RPMI8226 (cell line): ENCODE measurements around the gene TCF4.

ENCODE experiments used
- DNase-seq: peaks from one replicate; pipeline ENCODE4 v3.0.0-alpha.2; 2015

The TCF4 gene

GRCh38 chr18:55374741-55375140 lies 213.3 kb downstream of the TCF4 start:
- no peak for DNase-seq

DNA sequence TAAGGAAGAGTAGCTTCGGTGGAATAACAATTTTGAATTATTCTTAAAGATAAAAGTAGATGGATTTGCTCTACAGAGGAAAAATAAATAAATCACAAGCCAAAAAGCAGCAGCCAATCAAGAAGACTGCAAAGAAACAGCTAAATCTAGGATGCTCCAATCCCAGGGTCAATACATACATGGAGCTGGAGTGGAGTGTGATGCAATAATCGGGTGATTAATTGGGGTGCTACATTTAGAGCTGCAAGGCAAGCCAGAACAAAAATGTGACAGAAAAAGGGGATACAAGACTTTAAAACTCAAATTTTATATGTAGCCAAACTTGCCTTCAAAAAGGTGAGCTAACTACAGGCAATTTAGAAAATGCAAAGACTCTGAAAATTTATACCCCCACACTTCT lies 215.8 kb downstream of the TCF4 start:
- no peak for DNase-seq

GRCh38 chr18:55370936-55371335 lies 217.1 kb downstream of the TCF4 start:
- no peak for DNase-seq

DNA sequence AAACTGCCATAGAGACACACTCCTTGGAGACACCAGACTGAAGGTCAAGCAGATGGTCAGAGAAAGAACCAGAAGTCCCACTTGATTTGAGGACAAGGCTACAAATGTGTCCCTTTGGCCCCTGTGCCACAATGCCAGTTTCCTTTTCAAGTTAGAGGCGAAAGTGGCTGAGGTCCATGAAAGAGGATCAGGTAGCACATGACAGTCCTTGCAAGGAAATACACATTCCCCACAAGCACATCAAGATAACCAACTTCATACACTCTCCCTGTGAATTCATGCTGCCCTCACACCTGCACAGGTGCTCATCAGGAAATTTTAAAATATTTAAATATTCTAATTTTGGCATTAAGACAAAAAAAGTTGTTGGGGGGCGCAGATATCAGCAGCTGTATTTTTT lies 218.6 kb downstream of the TCF4 start:
- DNase-seq: no peak

DNA sequence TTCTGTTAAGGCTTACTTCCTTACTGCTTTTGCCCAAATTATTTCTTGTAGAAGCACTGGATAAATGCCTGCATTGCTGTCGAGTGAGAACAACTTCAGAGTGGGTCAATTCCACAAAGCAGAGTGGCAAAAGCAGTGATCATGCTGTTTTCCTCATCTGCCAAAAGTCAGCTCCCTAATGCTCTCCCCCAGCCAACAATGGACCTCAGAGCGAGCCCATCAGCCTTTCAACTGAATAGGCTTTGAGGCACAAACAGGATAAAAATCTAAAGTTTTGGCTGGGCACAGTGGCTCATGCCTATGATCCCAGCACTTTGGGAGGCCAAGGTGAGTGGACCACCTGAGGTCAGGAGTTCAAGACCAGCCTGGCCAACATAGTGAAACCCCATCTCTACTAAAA lies 222.7 kb downstream of the TCF4 start:
- DNase-seq: no peak

GRCh38 chr18:55362303-55362702 lies 225.7 kb downstream of the TCF4 start:
- DNase-seq: no peak

DNA sequence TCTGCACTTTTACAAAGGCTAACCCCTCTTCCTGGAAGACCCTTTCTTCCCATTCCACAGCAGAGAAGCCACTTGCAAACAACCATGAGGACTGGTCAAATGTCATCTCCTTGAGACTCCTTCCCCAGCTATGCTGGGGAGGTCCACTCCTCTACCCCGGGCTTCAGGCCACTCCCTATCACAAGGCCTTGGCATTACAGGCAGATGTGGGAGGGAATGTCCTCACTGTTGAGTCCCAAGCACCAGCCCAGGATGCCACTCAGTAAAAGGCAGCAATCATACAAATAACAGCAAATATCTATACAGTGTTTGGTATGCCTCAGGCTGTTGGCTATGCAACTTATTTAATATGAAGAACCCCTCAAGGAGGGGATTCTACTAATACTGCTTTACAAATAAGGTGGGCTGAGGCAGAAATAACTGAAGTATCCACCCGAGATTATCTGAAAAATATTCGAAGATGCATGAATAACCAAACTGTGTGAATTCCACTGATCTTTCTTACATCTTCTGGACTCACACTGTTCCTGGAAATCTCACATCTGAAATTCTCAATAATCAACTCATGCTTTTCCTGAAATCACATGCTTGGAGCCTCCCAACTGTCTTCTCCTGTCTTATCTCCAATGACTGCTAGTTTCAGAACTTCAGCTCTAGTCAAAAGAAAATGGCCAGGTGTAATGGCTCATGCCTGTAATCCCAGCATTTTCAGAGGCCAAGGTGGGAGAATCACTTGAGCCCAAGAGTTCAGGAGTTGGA lies 226.3 kb downstream of the TCF4 start:
- no peak for DNase-seq

DNA sequence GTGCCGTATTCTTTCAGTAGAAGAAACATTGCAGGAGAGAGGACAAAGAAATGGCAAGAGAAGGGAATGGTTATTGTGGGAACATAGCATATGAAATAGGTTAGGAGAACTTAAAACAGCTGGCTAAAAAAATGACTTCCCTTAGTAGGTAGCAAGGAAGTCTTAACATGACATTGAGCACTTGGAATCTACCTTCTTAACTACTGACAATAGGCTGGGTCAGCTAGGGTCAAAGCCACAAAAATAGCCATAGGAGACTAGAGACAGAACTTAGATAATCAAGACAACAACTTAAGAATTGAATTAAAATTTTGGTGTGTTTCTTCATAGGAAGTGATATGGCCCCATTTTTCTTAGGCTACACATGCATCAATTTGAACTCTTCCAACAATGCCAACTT lies 227.9 kb downstream of the TCF4 start:
- DNase-seq: no peak

GRCh38 chr18:55356815-55357214 lies 231.2 kb downstream of the TCF4 start:
- no peak for DNase-seq

DNA sequence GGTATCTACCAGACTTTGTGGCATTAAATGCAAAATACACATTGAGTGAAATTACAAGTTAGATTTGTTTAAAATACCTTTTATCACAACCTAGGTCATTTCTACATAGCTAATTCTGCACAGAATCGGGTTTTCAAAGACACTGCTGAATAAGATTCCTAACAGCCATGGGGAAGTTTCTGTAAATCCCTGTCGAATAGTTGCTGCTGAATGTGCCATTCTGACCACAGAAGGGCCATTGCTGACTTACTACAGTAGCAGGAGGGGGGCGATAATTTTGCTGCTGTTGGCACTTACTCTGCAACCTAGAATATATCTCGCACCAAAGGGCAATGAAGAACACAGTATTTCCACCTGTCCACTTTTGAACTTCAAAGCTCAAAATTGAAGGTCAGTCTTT lies 232.8 kb downstream of the TCF4 start:
- DNase-seq: no peak

DNA sequence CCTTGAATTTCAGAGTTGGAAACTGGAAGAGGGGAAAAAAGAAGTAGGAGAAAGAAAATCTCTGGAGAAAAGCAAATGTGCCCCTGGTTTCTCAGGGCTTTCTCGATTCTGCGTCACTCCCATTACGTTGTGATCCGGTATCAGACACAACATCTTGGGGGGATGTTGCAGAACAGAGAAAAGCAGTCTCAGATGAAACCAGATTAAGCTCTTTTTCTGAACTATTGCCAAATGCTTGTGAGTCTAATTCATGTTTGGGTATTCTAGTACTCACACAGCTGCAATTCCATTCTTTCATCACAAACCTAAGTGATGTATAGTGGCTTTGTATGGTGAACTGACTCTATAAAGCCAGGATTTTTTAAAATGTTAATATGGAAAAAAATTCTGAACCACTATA lies 233.2 kb downstream of the TCF4 start:
- DNase-seq: no peak

- no peak for DNase-seq
Observed at GRCh38 chr18:55353806-55354205, 234.2 kb downstream of the TCF4 start.

GRCh38 chr18:55353391-55353790 lies 234.6 kb downstream of the TCF4 start:
- DNase-seq: no peak

DNA sequence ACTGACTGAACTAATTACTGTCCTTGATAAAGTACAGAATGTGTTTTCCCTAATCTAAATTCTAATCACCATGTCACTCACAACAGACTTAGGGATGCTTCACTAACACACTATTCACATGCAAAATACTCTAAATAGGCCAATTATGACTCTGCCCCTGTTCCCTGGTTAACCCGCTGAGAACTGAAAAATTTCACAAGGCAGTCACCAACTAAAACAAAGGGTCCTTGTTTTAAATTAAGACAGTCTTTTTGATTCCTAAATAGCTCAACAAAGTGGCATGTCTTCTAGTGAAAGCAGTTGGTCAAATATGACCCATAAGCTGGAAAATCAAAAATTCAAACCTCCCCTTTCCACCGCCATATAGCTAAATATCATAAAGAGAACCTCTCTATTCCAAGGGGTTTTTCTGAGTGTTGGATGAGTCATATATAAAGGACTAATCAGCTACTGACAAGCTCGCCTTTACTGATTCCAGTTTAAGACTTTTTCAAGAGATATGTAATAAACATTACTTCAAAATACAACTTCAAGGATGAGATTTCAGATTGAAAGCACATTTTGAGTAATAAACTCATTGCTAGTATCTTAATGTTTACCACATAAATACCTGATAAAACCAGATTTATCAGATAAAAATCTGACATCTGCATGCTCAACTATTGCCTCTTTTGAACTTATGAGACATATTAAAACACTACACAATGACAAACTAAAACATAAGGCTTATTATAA lies 235.8 kb downstream of the TCF4 start:
- DNase-seq: no peak

GRCh38 chr18:55351241-55351691 lies 236.7 kb downstream of the TCF4 start:
- no peak for DNase-seq

DNA sequence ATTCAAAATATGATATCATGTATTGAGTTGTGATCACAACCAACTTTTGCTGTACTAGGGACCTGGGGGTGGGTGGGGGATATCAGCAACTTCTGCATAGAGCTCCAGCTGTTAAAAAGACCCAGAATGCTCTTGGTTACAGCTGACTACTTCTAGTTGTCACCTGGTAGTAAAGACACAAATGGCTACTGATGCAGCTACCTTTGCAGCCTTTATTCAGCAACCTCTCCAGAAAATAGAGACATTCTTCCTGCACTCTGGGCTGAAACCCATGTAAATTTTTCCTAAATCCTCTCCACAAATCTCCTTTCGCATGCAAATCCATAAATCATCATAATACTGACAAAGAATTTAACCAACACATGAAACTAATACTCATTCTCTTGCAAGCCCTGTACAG lies 238.3 kb downstream of the TCF4 start:
- DNase-seq: no peak

DNA sequence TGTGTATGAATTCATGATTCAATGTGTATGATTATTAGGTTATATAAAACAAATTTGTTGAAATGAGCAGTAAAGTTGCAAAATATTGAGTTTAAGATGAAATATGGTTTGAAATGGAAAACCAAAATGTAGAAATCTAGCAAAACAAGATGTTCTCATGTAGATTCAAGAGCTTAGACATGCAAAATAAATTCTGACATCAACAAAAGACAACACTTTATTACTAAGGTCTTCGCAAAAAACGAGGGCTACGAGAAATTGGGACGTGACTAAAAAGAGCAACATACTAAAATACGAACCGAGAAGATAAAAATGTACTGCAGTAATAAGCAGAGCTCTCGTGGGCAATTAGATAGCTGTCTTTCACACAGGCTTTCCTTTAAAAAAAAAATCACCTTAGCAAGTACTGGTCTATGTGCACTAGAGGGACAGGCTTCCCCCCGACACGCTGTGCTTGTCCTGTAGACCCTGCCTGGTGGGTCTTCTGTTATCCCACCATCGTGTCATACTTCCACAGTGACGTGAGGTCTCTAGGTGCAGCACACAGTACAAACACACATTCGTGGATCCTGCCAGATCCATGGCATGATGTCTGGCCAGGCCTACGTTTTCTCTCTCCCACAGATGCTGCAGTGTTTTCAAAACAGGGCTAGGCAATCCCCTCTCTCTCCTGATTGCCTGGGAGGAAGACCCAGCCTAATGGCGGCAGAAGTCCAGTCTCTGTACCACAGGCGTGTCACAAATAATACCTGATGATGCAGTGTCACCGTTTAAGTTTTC lies 240.8 kb downstream of the TCF4 start:
- DNase-seq: no peak

- no peak for DNase-seq
Observed at GRCh38 chr18:55346387-55346786, 241.6 kb downstream of the TCF4 start.

DNA sequence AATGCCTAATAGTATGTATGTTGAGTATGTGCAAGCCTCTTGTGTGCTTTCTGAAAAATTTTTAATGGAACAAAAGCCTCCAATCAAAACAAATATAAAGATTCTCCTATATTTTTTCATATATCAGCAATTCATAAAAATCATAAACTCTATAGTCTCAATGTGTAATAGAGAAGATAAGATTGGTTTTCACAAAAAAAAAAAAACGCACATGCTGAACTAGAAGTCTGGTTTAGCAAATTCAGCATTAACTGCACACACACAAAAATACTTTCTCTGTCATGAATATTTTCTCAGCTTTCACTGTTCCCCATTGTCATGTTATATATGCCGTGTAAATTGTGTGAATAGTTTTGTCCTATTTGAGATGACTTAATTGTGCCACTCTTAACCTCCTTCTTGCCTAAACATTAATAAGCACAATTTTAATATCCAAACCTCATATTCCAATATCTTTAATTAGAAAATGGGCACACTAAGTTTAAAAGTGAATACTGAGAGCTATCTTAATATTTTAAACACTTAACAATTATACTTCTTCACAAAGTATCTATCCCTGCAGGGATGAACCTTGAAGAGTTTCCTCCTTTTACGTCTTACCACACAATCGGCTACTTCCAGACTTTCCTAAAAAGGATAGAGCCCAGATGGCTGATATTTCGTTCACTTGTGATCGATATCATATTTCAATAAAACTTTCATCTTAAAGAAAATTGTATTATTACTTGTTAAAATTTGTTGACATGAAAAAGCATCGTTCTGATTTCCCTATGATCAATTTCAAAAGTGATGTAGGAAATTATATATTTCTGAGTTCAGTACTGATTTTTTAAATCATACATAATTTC lies 242.7 kb downstream of the TCF4 start:
- no peak for DNase-seq

- peak; percentile 30 for DNase-seq
Observed at GRCh38 chr18:55343396-55344073, 244.5 kb downstream of the TCF4 start.

DNA sequence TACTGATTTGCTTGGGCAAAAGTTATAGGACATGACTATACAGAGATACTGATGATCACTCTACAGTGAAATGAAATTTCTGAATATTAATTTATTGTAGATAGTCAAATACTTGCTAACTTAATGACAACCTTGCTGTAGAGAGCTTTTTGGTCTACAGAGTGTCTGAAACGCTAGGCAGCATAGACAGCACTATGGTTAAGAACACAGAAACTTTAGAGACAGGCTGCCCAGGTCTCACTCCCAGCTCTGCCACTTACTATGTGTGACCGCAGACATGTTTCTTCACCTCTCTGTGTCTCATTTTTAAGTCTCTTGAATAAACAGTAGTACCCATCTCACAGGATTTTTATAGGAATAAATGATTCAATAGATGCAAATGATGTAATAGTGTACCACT lies 247.0 kb downstream of the TCF4 start:
- DNase-seq: no peak

DNA sequence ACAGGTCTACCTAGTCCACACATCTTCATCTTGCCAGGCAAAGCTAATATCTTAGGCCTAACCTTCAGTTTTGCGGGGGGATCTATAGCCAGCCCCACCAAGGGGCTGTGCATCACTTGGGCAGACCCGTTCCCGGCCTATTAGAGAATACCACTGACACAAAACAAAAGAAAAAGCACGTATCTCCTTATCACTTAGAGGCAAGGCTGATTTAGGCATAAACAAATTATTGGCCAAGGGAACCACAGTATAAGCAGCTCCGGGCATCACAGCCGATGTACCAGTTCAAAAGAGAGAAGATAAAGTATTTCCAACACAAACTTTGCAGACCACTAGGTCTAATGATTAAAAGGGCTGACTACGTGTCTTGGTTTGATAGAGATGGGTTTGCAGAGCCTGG lies 248.0 kb downstream of the TCF4 start:
- no peak for DNase-seq
